IMR-90 (cell line): Measurements from ENCODE around the gene RAB34. TPM values are rescaled to one million over a fixed set of nuclear protein-coding genes. Genes with fewer than 3 reads are reported as not detected.

Source experiments
- ATAC-seq: fragments of 200-7000 bp; cut with Tn5 transposase; 2 replicates; pipeline ENCODE4 v1.9.1; 2020; ENCODE audit warnings: low read depth, mild to moderate bottlenecking, moderate library complexity
- BruUV-seq: library from RNA; stranded (reverse); fragments of 400-500 nt; replicated peaks from 2 replicates; lab custom pipeline; 2021; lab: Mats Ljungman, UMichigan
- CTCF ChIA-PET: fragments of 300-600 bp; formaldehyde crosslinking; extraction: SDS; loops from one replicate; lab custom pipeline; 2021; ENCODE audit warnings: antibody characterized with exemption; lab: Yijun Ruan, JAX
- POLR2A ChIA-PET: fragments of 300-600 bp; sonication (Branson Sonifier 250); formaldehyde crosslinking; loops from one replicate; lab custom pipeline; 2022; ENCODE audit warnings: antibody characterized with exemption; ENCODE audit not compliant: unreplicated experiment; lab: Charles Lee
- DNase-seq: peaks from one replicate; pipeline ENCODE4 v3.0.0; 2013
- H2AFZ ChIP-seq: replicated peaks from 2 replicates; pipeline ENCODE3; 2013; ENCODE audit warnings: low read length, mild to moderate bottlenecking; ENCODE audit not compliant: poor library complexity
- H2AK5ac ChIP-seq: 2 replicates; pipeline ENCODE4 v1.6.1; 2013; ENCODE audit warnings: low read depth, low read length, inconsistent platforms
- H2AK9ac ChIP-seq: replicated peaks from 2 replicates; pipeline ENCODE3; 2013; ENCODE audit warnings: mild to moderate bottlenecking, low read depth, low read length, moderate library complexity; ENCODE audit not compliant: poor library complexity
- H2BK120ac ChIP-seq: 2 replicates; pipeline ENCODE4 v1.6.1; 2013; ENCODE audit warnings: low read depth, low read length, inconsistent platforms
- H2BK15ac ChIP-seq: 3 replicates; pipeline ENCODE4 v1.6.1; 2013; ENCODE audit warnings: low read depth, low read length, inconsistent platforms
- H2BK20ac ChIP-seq: 2 replicates; pipeline ENCODE4 v1.6.1; 2013; ENCODE audit warnings: low read depth, mild to moderate bottlenecking, inconsistent platforms, low read length, moderate library complexity
- H2BK5ac ChIP-seq: 2 replicates; pipeline ENCODE4 v1.6.1; 2013; ENCODE audit warnings: mild to moderate bottlenecking, low read depth, low read length, inconsistent platforms; ENCODE audit not compliant: poor library complexity, severe bottlenecking
- H3K14ac ChIP-seq: replicated peaks from 2 replicates; pipeline ENCODE4 v1.6.1; 2013; ENCODE audit warnings: low read depth, low read length, inconsistent platforms
- H3K18ac ChIP-seq: 2 replicates; pipeline ENCODE4 v1.6.1; 2013; ENCODE audit warnings: low read depth, low read length, control low read depth
- H3K23ac ChIP-seq: 2 replicates; pipeline ENCODE4 v1.6.1; 2013; ENCODE audit warnings: low read depth, low read length, inconsistent platforms
- H3K27ac ChIP-seq: 2 replicates; pipeline ENCODE4 v1.5.1; 2013; ENCODE audit warnings: mild to moderate bottlenecking, control low read depth, low read length; ENCODE audit not compliant: insufficient read depth
- H3K27me3 ChIP-seq: 2 replicates; pipeline ENCODE4 v1.6.1; 2013; ENCODE audit warnings: low read length; ENCODE audit not compliant: control insufficient read depth, insufficient read depth
- H3K36me3 ChIP-seq: 2 replicates; pipeline ENCODE4 v1.6.1; 2013; ENCODE audit warnings: low read length, mixed read lengths; ENCODE audit not compliant: control insufficient read depth, insufficient read depth
- H3K4ac ChIP-seq: 2 replicates; pipeline ENCODE4 v1.6.1; 2013; ENCODE audit warnings: low read depth, low read length, inconsistent platforms
- H3K4me1 ChIP-seq: 2 replicates; pipeline ENCODE4 v1.6.1; 2013; ENCODE audit warnings: low read length, mixed read lengths; ENCODE audit not compliant: control insufficient read depth, insufficient read depth
- H3K4me2 ChIP-seq: 2 replicates; pipeline ENCODE4 v1.6.1; 2013; ENCODE audit warnings: low read depth, mild to moderate bottlenecking, control low read depth, low read length, moderate library complexity
- H3K4me3 ChIP-seq: 2 replicates; pipeline ENCODE4 v1.5.1; 2013; ENCODE audit warnings: low read depth, mild to moderate bottlenecking, control low read depth, low read length, moderate library complexity; ENCODE audit not compliant: insufficient read depth
- H3K56ac ChIP-seq: 2 replicates; pipeline ENCODE4 v1.6.1; 2013; ENCODE audit warnings: low read length, inconsistent platforms; ENCODE audit not compliant: insufficient read depth; ENCODE audit errors: extremely low read depth
- H3K79me1 ChIP-seq, 2 experiments: 2 replicates each; pipeline ENCODE4 v1.6.1; 2013; ENCODE audit warnings: low read length in 2 of 2, inconsistent platforms in 1 of 2, low read depth in 1 of 2
- H3K9ac ChIP-seq: 2 replicates; pipeline ENCODE4 v1.6.1; 2013; ENCODE audit warnings: low read depth, low read length, control low read depth
- H3K9me1 ChIP-seq: 2 replicates; pipeline ENCODE4 v1.6.1; 2013; ENCODE audit warnings: low read length, inconsistent platforms; ENCODE audit not compliant: insufficient read depth
- H3K9me3 ChIP-seq: 2 replicates; pipeline ENCODE4 v1.6.1; 2013; ENCODE audit warnings: low read length; ENCODE audit not compliant: control insufficient read depth, insufficient read depth
- H4K20me1 ChIP-seq: 2 replicates; pipeline ENCODE4 v1.6.1; 2013; ENCODE audit warnings: low read length, inconsistent platforms; ENCODE audit not compliant: insufficient read depth
- H4K5ac ChIP-seq: 2 replicates; pipeline ENCODE4 v1.6.1; 2013; ENCODE audit warnings: mild to moderate bottlenecking, low read depth, low read length, control low read depth
- H4K8ac ChIP-seq, 2 experiments: 2 replicates each; pipeline ENCODE4 v1.6.1; 2013; ENCODE audit warnings: low read depth in 2 of 2, low read length in 2 of 2, control low read depth in 1 of 2, inconsistent platforms in 1 of 2
- H4K91ac ChIP-seq: 2 replicates; pipeline ENCODE4 v1.6.1; 2013; ENCODE audit warnings: low read depth, low read length, inconsistent platforms; ENCODE audit not compliant: insufficient read depth
- CEBPB ChIP-seq: IDR thresholded peaks from 2 replicates; pipeline ENCODE4 v1.6.1; 2012; ENCODE audit warnings: low read depth, low read length, improper control_type of control experiment
- CHD1 ChIP-seq: IDR thresholded peaks from 2 replicates; pipeline ENCODE4 v1.6.1; 2012; ENCODE audit warnings: low read depth, low read length, improper control_type of control experiment
- NFE2L2 ChIP-seq: fragments of 150-350 bp; IDR thresholded peaks from 2 replicates; pipeline ENCODE4 v1.6.1; 2016; ENCODE audit warnings: low read depth, mild to moderate bottlenecking, low read length
- RCOR1 ChIP-seq: IDR thresholded peaks from 2 replicates; pipeline ENCODE4 v1.6.1; 2012; ENCODE audit warnings: mild to moderate bottlenecking, low read length, improper control_type of control experiment; ENCODE audit not compliant: insufficient replicate concordance
- RFX5 ChIP-seq: IDR thresholded peaks from 2 replicates; pipeline ENCODE4 v1.8.0; 2012; ENCODE audit warnings: low read depth, mild to moderate bottlenecking, low read length, moderate library complexity
- WGBS, 2 experiments: methylation state at CpG; one replicate each; pipeline versions ENCODE4 v1.1.5 to v1.1.7; 2013; ENCODE audit warnings: missing lambda C conversion rate in 2 of 2; ENCODE audit not compliant: insufficient read length in 1 of 2; ENCODE audit errors: extremely low coverage in 2 of 2; 5-methylcytosine and 5-hydroxymethylcytosine counted together
- dilution Hi-C: fragments of 300-500 bp; cut with HindIII; formaldehyde crosslinking; loops from one replicate; pipeline ENCODE4 v1.14.3; 2018; ENCODE audit warnings: low sequenced_read_pairs; ENCODE audit not compliant: unreplicated experiment
- in situ Hi-C: fragments of 300-500 bp; cut with MboI; formaldehyde crosslinking; loops from 3 replicates; pipeline ENCODE4 v1.14.3; 2019; ENCODE audit warnings: low sequenced_read_pairs, inconsistent platforms, mixed read lengths
- intact Hi-C: fragments of 100-400 bp; cut with micrococcal nuclease; formaldehyde crosslinking; loops from 2 replicates; pipeline ENCODE4 v1.10.0; 2022
- polyA plus RNA-seq, 3 experiments: library from polyadenylated mRNA; depleted of rRNA; stranded (reverse); fragments of >200 nt; gene quantifications; 2 replicates each; pipeline ENCODE4 v1.2.3, GENCODE V29; 2012; ENCODE audit warnings: low replicate concordance in 1 of 3
- total RNA-seq: library from RNA; depleted of rRNA; stranded (reverse); fragments of >200 nt; gene quantifications from 2 replicates; pipeline ENCODE4 v1.2.3, GENCODE V29; 2012

The RAB34 gene
- total and polyA plus RNA-seq, 2 of the 4 experiments (the other 2 are of a cell fraction), result 351 to 387 TPM

DNA sequence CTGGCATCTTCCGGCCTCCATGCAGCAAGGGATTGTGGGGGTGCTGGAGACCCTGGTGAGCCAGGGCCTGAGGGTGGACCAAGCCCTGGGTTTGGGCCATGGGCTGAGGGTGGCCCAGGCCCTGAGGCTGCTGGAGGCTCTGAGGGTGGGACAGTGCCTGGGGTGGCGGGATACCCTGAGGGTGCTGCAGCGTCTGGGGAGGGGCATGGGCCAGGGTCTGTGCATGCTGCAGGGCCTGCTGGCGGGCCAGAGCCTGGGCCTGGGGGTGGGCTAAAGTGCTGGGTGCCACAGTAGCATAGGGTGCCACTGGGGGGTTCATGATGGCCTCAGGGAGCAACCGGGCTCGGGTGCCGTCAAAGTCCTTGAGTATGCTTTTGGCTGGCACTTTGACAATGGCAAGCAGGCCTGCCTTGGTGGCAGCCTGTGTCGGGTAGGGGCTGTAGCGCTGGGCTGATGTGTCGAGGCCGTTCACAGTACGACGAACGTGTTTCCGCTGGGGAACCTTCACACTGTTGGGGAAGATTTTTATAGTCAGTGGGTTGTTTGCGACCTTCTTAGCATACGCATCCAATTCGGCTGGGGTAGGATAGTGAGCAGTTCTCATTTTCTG, 41.7 kb upstream of the RAB34 start:
- Histone ChIP-seq H2BK5ac (no peak overlapping the region), H3K23ac (no peak overlapping the region), H3K27ac (no peak overlapping the region), H3K9me3 (no peaks in the 10 kb centered on the region), H3K56ac (no peak overlapping the region), H3K9ac (no peak overlapping the region), H4K5ac (no peak overlapping the region), H4K91ac (no peak overlapping the region), H4K20me1 (peaks cover 37% of the 10 kb centered on the region; the same call in 1 of the 2 replicates), H3K27me3 (no peaks in the 10 kb centered on the region), H3K4me1 (peaks cover 7% of the 10 kb centered on the region), H3K18ac (no peak overlapping the region), H2AK5ac (no peak overlapping the region), H4K8ac (no peak overlapping the region), H3K14ac (no peak overlapping the region), H2AK9ac (no peak overlapping the region), H3K9me1 (no peaks in the 10 kb centered on the region), H3K4me2 (no peak overlapping the region), H3K4me3 (no peak overlapping the region), H3K79me1 (peaks cover 10 to 65% of the 10 kb centered on the region in 2 experiments), H2AFZ (no peak overlapping the region), H2BK20ac (no peak overlapping the region), H3K4ac (no peak overlapping the region), H2BK120ac (no peak overlapping the region), H3K36me3 (peaks cover 30% of the 10 kb centered on the region), H2BK15ac (no peak overlapping the region)
- no TSS peak for BruUV-seq
- CTCF ChIA-PET, result no interaction called here
- ATAC-seq (no peak), DNase-seq (no peak)
- dilution Hi-C loops, result no loop called here
- POLR2A ChIA-PET, result no interaction called here
- in situ Hi-C loops, result no loop called here
- no peak for TF ChIP-seq NFE2L2
- TF ChIP-seq CHD1, result no peak
- TF ChIP-seq CEBPB, result no peak
- TF ChIP-seq RFX5, result no peak
- TF ChIP-seq RCOR1, result no peak
- intact Hi-C loops, result no loop called here
- 97% methylated on average over 7 of the region's 18 CpGs; no CpG with 5 or more reads in 1 of the 2 experiments for WGBS, 2 experiments
